ENCODE data around the gene KRTAP10-8.
"Not testable (repeated sequence)": the region's sequence is repeated elsewhere in the genome, so short reads cannot be mapped to it uniquely, and the experiment has no call there.

Gene KRTAP10-8

GRCh38 chr21:44594406-44594916 is 17.4 kb upstream of the KRTAP10-8 start:
- DNase-seq (ENCODE audit: extremely low read depth, low read depth) = no peak
- no peak for TF ChIP-seq CTCF (IDR thresholded peaks at IDR 0.05; ENCODE audit: low read depth, low read length, missing control alignments)
- no peak overlapping the region for H3K4me3 ChIP-seq (replicated peaks; ENCODE audit: low read depth, low read length)

GRCh38 chr21:44595524-44595923 is 16.4 kb upstream of the KRTAP10-8 start:
- H3K4me3 ChIP-seq (replicated peaks; ENCODE audit: low read depth, low read length) = no peak overlapping the region
- TF ChIP-seq CTCF (IDR thresholded peaks at IDR 0.05; ENCODE audit: low read depth, low read length, missing control alignments) = no peak
- peak; percentile 16 for DNase-seq (ENCODE audit: extremely low read depth, low read depth)

GRCh38 chr21:44596068-44596725 is 15.7 kb upstream of the KRTAP10-8 start:
- no peak for DNase-seq (ENCODE audit: extremely low read depth, low read depth)
- no peak overlapping the region for H3K4me3 ChIP-seq (replicated peaks; ENCODE audit: low read depth, low read length)
- no peak for TF ChIP-seq CTCF (IDR thresholded peaks at IDR 0.05; ENCODE audit: low read depth, low read length, missing control alignments)

GRCh38 chr21:44598061-44598460 is 13.8 kb upstream of the KRTAP10-8 start:
- no peak for DNase-seq (ENCODE audit: extremely low read depth, low read depth)
- TF ChIP-seq CTCF (IDR thresholded peaks at IDR 0.05; ENCODE audit: low read depth, low read length, missing control alignments) = no peak
- H3K4me3 ChIP-seq (replicated peaks; ENCODE audit: low read depth, low read length) = no peak overlapping the region

GRCh38 chr21:44599264-44600029 is 12.4 kb upstream of the KRTAP10-8 start:
- H3K4me3 ChIP-seq (replicated peaks; ENCODE audit: low read depth, low read length) = no peak overlapping the region
- no peak for DNase-seq (ENCODE audit: extremely low read depth, low read depth)
- no peak for TF ChIP-seq CTCF (IDR thresholded peaks at IDR 0.05; ENCODE audit: low read depth, low read length, missing control alignments)

- DNase-seq (ENCODE audit: extremely low read depth, low read depth); H3K4me3 ChIP-seq (replicated peaks; ENCODE audit: low read depth, low read length): not testable (repeated sequence)
Measured at GRCh38 chr21:44600118-44600978, 11.5 kb upstream of the KRTAP10-8 start, which contains the start of gene KRTAP10-7. Gene KRTAP10-7, plus strand, starts transcription at chr21:44600597. Its CDS starts 25 bp downstream, at chr21:44600622.

GRCh38 chr21:44601091-44601490 is 10.8 kb upstream of the KRTAP10-8 start:
- not testable (repeated sequence) for DNase-seq (ENCODE audit: extremely low read depth, low read depth); H3K4me3 ChIP-seq (replicated peaks; ENCODE audit: low read depth, low read length)

Measured in HFF-Myc (cell line).